GM18907 (cell line): ENCODE data around the gene POLD1.
"Not testable (repeated sequence)": the region's sequence is repeated elsewhere in the genome, so short reads cannot be mapped to it uniquely, and the experiment has no call there.

Experiments
- ATAC-seq: cut with Tn5 transposase; IDR thresholded peaks from one replicate; pipeline ENCODE4 v1.9.1; 2021; ENCODE audit warnings: mild to moderate bottlenecking, moderate library complexity; ENCODE audit not compliant: unreplicated experiment

POLD1 gene

GRCh38 chr19:50390295-50390694, 6.1 kb downstream of the POLD1 start:
- ATAC-seq: not testable (repeated sequence)

- not testable (repeated sequence) for ATAC-seq
Measured at GRCh38 chr19:50390952-50391351, 6.8 kb downstream of the POLD1 start.

GRCh38 chr19:50392759-50393158, 8.6 kb downstream of the POLD1 start:
- ATAC-seq: no peak

GRCh38 chr19:50393589-50393988, 9.4 kb downstream of the POLD1 start:
- ATAC-seq: no peak

- ATAC-seq: no peak
Measured at GRCh38 chr19:50394017-50394416, 9.9 kb downstream of the POLD1 start.

GRCh38 chr19:50398675-50399367, 14.7 kb downstream of the POLD1 start:
- ATAC-seq: no peak

- no peak for ATAC-seq
Measured at GRCh38 chr19:50399368-50399745, 15.2 kb downstream of the POLD1 start.

- no peak for ATAC-seq
Measured at GRCh38 chr19:50401605-50402450, 17.7 kb downstream of the POLD1 start.

- ATAC-seq: no peak
Measured at GRCh38 chr19:50402544-50403301, 18.6 kb downstream of the POLD1 start.

GRCh38 chr19:50406156-50406820, 22.1 kb downstream of the POLD1 start:
- ATAC-seq: no peak

GRCh38 chr19:50406829-50407228, 22.7 kb downstream of the POLD1 start:
- ATAC-seq: no peak

- ATAC-seq: no peak
Measured at GRCh38 chr19:50409347-50409746, 25.2 kb downstream of the POLD1 start.

GRCh38 chr19:50410109-50410508, 26.0 kb downstream of the POLD1 start:
- no peak for ATAC-seq

GRCh38 chr19:50412419-50412818, 28.3 kb downstream of the POLD1 start:
- no peak for ATAC-seq

GRCh38 chr19:50413096-50413495, 28.9 kb downstream of the POLD1 start:
- no peak for ATAC-seq

GRCh38 chr19:50413531-50413930, 29.4 kb downstream of the POLD1 start:
- no peak for ATAC-seq

GRCh38 chr19:50414864-50415660, 30.9 kb downstream of the POLD1 start:
- peak; percentile 7 for ATAC-seq

GRCh38 chr19:50415661-50416033, 31.5 kb downstream of the POLD1 start:
- ATAC-seq: peak; percentile 46

GRCh38 chr19:50416034-50416977, 32.2 kb downstream of the POLD1 start:
- ATAC-seq: no peak
